Measurements from ENCODE around the gene WNK2.

WNK2 gene

DNA sequence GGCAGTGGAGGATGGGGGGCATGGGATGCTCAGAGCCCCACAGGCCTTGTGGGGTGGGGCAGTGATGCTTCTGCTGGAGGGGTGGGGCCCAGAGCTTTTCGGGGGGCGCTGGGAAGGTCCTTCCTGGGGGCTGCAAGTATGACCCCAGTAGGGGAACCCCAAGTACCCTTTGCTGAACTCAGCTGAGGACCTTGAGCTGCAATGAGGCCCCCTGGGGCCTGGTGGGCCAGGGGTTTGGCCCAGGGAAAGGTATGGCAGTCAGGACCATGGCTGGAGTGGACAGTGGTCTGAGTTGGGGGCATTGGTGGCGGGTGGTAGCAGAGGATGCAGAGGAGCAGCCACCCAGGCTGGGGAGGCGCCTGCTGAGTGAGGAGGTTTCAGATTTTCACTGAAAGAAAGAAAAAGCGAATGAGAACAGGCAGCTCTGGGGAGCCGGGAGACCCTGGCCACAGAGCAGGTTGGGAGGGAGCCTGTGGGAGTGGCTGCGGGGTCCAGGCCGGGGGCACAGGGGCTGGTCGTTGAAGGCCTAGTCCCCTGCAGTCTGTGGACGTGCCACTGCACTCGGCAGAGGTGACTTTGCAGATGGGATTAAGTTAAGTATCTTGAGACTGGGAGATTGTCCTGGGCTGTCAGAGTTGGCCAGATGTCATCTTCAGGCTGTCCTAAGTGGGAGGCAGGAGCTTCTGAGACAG lies 19.2 kb downstream of the WNK2 start:
- DNase-seq: no peak

DNA sequence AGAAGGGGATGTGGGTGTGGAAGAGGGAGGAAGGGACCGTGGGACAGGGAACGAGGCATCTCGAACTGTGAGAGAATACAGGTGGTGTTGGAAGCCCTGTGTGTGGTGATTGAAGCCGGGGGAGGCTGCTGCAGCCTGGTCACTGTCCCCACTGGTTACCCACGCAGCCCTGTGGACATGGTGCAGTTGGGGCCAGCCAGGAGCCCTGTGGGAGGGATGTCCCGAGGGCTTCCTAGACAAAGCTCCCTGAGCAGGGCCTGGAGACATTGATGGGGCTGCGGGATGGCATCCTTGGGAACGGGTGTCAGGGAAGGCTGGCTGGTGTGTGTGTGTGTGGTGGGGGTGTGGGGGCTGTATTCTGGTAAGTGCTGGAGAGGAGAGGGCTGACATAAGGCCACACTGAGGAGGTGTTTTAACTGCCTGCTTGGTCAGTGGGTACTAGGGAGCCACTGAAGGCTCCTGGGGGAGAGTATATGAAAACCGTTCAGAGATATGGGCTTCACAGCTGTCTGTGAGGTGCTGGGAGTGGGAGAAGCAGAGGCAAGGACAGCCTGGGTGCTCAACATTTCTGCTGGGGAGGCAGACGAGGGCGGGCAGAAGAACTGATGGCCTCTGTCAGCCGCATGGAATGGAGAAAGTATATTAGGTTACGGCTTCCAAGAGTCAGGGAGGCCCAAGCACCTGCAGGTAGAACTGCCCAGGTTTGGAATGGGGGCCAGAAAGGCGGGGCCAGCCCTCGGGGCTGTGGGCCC lies 20.0 kb downstream of the WNK2 start:
- no peak for DNase-seq

DNA sequence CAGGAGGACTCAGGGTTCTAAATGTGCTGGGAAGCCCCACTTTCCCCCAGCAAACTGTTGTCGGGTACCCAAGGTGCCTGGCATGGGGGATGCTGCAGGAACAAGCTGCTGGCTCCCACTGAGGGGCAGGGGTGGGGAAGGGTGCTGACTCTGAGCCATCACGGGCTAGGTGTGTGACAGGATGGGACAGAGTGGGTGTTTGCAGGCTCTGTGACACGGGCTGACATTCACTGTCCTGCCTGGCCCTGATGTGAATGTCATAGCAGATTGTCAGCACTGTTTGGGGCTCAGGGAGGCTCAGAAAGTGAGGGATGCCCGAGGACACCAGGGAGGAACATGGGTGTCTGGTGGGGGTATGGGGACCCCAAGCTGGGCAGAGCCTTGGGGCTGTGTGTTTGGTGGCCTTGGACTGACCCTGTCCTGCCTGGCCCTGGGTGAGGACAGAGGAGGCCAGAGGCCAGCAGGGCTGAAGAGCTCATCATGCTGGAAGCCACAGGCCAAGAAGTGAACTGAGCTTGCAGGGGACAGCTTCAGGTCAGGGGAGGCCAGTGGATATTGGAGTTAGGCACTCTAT lies 20.6 kb downstream of the WNK2 start:
- no peak for DNase-seq

DNA sequence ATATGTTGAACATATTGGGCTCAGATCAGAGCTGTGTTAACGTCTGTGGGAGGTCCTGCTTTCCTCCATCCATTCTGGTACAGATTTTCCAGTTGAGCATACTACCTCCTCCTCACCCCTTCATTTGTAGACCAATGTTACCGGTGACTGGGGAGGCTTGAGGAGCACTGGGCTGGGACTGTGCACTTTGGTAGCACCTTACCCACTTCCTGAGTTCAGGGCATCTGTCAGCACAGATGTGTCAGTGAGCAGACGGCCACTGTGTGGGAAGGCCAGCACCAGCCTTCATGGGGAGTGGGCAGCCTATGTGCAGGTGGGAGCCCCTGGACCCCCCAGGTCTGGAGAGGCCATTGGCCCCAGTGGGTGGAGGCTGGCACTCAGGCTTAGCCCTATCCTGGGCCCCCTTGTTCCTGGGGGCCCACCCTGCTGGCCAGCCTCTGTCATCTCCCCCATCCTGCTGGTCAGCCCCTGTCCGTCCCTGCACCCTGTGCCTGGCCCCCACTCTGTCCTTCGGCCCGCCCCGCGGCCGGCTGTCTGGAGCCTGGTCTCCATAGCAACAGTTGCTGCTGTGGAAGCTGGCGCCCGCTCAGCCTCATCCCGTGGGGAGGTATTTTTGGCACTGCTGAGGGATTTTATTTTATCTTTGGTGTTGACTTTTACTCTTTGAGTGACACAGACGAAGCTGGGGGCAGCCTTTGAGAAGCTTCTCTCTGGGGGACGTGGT lies 21.3 kb downstream of the WNK2 start:
- no peak for DNase-seq

DNA sequence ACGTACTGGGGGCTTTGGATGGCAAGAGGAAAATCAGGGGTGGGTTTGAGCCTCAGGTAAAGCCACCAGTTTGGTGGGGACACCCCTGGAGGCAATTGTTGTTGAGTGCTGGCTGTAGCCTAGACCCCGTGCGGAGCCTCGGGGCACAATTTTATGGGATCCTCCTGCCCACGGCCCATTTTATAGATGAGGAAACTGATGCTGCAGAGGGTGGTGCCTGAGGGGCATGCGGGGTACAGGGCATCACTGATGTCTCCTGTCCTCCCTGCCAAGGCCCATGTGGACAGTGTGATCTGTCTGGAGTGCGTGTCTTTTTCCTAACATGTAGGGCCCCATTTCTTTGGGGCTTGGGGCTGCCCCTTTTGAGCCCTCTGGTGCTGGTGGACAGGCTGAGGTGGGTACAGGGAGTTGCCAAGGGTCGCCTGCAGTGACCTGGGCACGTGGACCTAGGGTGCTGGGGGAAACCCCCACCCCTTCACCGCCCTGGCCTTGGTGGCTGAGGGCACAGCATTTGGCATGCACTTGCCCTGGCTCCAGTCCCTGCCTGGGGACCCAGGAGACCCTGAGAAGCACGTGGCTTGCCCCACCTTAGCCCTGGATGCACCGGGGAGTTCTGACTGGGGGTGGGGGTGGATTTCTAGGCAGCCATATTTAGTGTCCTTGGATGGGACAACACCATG lies 22.1 kb downstream of the WNK2 start:
- DNase-seq: no peak

DNA sequence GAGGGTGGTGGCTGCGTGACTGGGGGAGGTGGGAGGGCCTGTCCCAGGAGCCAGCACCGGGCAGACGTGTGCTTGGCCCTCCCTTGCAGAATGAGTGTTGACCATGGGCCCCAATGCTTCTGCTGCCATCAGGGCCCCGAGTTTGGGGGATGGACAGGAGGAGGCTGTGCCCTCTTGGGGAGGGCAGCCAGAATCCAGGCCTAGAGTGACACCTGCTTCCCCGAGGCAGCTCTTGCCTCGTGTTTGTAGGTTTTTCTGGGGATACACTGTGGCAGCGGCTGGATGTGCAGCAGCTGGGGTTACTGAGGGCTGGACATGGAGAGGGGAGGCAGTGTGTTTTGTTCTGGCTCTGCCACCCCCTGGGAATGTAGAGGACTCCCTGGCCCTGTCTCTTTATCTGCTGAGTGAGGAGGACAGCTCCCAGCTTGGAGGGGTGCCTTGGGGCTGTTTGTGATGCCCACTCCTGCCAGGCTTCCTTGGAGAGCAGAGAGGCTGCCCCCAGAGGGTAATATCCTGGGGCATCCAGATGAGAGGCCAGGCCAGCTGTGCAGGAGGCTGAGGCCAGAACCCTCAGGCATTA lies 22.7 kb downstream of the WNK2 start:
- DNase-seq: no peak

DNA sequence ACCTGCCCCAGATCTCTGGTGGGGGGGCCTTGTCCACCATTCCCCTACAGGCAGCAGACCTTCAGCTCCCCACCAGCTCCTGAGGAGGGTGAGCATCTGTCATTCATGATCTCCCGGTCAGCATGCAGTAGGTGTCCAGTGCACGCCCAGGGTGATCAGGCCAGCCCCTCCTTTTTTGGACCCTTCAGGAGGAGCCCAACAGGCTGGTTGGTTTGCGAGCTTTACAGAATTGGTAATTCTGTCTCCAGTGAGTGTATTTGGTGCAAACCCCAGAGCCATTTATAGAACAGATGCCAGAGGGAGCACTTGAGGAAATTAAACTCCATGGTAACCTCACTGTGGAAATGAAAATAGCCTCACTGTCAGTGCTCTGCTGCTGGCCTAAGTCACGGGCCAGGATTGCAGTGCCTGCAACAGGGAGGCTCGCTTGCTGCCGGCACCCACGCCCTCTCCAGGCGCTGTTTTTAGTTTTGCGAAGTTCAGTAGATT lies 23.4 kb downstream of the WNK2 start:
- no peak for DNase-seq

DNA sequence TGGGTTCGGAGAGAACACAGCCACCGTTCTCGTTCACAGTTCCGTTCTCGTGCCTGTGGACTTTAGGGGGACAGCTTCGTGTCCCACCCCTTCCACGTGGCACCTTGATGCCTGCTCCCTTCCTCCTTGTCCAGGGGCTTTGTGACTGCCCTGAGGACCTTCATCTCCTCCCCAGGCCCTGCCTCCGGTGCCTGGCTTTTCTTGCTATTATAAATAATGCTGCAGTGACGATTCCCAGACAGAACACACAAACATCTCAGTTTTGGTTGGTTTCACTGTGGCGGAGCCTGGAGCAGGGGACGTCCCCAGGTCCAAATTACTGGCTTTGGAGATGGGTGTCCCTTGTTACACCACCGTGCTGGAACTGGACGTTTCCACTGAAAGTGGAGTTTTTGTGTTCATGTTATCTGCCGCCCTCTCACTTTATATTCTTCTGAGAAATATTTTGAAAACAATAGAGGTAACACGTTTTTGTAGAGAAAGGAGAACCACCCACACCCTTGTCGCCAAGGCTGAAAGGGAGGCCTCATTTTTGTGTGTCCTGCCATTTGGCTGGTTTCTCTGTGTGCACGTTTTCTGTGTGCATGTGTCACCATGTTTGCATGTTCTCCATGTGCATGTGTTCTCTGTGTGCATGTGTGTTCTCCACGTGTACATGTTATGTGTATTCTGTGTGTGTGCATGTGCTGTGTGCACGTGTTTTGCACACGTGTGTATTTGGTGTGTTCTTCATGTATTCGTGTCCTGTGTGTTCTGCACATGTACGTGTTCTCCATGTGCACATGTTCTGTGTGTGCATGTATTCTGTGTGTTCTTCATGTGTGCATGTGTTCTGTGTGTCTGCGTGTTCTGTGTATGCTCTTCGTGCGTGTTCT lies 24.2 kb downstream of the WNK2 start:
- no peak for DNase-seq

DNA sequence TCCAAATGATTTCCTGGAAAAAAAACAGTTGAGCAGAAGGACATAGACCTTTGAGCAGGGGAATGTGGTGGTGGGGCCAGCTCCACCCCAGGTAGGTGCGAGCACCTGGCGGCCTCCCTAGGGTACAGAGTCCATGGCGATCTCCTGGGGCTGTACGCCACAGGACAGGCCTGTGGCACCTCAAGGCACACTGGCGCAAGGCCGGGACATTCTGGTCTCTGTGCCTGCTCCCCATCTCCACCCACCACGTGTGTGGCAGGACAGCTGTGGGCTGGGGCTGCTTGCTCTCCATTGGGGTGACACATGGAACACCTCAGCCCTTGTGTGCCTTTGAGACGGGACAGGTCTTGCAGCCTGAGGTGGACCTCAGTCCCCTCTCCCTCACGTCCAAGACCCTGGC lies 25.2 kb downstream of the WNK2 start:
- no peak for DNase-seq

DNA sequence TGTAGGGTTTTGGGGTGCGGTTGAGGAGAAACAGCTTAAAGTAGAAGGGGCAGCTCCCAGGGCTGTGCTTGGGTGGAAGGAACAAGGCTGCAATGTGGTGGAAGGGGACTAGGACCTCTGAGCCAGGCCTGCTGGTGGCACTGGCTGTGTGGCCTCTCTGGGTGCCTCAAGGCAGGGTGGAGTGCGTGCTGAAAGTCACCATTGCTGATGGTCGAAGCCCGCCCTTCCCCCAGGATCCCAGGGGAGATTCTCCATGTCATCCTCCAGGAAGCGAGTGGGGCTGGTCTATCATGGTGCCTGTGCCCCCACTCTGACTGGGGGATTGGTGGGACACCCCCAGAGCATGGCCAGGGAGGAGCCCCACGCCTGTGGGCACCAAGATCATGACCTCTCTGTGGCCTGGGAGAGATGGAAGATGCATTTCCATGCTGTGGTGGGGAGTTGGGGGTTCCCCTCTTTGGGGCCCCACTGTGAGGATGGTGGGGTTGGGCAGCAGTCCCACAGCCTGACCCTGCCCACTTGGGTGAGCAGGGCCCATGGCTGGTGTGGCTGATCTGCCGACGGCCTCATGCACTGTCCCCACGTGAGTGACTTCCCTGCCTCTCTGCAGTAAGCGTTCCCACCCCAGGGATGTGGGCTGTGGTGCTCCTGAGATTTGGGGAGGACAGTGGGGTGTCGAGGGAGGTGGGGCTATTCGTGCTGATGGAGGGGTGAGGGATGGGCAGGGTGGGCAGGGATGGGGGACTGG lies 25.8 kb downstream of the WNK2 start:
- DNase-seq: no peak

DNA sequence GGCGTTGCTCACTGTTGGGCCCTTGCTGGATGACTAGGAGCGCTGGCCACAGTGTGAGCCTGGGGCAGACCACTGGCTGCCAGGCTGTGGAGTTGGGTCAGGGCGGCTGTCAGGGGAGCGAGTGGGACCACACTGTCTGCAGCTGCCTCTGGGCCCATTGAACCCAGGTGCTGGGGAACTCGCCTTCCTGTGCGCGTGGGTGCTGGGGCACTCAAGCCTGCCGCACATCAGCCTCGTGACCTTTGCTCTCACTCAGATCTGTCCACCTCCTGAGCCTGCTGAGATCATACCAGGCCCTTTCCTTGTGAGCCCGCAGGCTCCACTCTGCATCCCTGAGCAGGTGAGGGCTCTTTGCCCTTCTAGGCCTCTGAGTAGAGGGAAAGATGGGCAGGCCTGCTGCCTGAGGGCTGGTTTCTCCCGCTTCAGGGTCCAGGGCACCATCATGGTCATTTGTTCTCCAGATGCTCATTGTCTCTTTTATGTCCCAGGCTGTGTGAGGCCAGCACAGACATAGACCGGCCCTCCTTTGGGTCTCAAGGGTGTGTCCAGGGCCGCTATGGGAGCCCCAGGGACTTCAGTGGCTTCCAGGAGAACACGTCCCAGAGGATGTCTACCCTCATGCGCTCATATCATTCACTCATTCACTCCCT lies 26.5 kb downstream of the WNK2 start:
- no peak for DNase-seq

DNA sequence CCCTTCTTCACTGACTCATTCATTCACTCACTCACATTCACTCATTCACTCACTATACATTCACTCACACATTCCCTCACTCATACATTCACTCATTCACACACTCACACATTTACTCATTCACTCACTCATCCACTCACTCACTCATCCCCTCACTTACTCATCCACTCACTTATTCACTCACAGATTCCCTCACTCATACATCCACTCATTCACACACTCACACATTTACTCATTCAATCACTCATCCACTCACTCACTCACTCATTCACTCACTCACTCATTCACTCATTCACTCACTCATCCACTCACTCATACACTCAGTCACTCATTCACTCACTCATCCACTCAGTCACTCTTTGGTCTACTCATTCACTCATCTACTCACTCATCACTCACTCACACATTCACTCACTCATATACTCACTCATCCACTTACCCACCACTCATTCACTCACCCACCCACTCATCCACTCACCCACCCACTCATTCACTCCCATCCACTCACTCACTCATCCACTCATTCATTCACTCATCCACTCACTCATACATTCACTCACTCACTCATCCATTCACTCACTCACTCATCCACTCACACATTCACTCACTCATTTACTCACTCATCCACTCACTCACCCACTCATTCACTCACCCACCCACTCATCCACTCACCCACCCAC lies 27.2 kb downstream of the WNK2 start:
- DNase-seq: no peak

DNA sequence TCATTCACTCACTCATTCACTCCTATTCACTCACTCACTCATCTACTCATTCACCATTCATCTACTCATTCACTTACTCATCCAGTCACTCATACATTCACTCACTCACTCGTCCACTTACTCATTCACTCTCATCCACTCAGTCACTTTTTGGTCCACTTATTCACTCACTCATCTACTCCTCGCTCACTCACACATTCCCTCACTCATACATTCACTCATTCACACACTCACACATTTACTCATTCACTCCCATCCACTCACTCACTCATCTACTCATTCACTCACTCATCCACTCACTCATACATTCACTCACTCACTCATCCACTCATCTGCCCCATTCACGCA lies 27.7 kb downstream of the WNK2 start:
- DNase-seq: no peak

DNA sequence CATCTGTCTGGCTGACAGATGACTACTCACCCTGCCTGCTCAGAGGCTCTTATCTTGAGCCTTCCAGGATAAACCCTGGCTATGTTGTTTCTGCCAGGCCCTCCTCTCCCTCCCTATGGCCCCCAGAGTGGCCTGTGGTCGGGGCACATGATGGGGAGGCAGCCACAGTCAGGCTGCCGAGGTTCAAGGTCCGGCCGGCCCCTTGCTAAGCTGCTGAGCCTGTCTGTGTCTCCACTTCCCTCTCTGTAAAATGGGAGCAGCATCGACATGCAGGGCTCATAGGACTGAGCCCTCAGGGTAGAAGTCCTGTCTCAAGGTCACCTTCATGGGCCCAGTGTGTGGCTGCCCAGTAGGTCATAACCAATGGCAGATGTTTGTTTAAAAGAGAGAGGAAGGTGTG lies 28.5 kb downstream of the WNK2 start:
- no peak for DNase-seq

DNA sequence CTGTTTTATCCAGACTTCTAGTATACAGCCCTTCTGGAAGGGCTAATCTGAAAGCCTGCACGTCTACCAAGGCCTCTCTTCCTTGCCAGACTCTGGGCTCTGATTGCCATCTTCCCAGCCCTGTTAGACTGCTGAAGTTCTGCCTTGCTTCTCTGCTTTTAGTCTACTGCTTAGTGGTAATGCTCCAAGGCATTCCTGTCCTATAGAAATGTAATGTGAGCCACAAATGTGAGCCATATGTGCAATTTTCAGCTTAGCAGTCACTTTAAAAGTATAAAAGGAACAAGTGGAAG lies 32.1 kb downstream of the WNK2 start:
- DNase-seq: no peak

DNA sequence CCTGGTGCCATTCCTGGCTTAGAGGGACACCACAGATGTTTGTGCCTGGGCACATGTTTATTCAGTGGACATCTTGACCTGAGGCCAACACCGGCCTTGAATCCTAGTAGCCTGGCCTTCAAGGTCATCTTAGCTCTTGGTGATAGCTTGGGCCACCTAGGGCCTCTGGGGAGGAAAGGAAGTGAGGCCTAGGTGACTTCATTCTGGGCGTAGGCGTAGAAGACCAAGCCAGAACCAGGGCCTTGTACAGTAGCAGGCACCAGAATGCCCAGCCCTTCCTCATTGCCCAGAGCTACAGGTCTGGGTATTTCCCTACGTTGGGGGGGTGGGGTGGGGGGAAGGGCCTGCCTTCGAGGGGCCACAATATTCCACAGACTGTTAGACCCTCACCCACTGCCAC lies 33.8 kb downstream of the WNK2 start:
- DNase-seq: no peak

DNA sequence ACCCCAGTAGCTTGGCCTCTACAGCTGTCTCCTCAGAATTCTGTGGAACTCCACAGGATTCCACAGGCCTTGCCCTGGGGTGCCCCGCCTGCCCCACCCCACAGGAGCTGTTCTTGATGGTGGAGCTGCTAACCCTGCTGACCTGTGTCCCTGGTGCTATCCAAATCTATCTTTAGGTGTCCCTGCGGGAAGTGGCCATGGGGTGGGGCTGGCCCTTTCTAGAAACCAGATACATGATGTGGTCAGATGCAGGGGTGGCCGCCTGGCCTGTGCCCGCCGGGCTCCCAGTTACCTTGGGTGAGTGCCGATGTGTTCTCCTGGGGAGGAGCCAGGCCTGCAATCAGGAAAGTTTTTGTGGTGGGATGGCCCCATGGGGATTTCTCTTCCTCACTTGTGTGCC lies 34.2 kb downstream of the WNK2 start:
- no peak for DNase-seq

DNA sequence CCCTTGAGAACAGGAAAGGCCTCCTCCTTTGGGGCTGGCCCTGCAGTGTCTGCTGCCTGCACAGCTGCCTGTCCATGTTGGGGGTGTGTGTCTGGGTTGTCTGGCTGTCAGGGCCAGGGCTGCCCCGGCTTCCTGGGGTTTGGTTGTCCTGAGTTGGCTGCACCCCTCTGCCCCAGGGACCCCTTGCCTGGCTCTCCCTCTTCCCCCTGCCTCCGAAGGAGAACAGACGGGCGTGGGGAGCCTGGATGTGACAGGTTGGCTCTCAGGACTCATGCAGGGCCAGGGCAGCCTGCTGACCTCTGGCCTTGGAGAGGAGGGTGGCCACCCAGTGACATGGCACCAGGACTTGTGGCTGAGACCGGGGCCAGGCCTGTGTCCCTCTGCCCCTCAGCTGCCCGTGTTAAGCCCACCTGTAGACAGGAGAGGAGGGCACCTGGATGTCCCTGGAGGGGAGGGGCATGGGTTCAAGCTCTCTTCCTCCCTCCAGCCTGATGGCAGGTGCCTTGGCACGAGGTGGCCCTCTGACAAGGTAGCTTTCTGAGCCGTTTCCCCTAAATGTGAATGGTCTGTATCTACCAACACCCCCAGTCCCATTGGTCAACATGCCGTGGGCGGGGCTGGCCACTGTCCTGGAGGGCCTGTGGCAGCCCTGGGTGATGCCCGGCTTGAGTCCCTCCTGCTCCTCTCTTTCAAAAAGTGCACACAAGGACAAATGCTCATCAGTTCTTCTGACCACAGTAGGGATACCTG lies 34.9 kb downstream of the WNK2 start:
- DNase-seq: no peak

DNA sequence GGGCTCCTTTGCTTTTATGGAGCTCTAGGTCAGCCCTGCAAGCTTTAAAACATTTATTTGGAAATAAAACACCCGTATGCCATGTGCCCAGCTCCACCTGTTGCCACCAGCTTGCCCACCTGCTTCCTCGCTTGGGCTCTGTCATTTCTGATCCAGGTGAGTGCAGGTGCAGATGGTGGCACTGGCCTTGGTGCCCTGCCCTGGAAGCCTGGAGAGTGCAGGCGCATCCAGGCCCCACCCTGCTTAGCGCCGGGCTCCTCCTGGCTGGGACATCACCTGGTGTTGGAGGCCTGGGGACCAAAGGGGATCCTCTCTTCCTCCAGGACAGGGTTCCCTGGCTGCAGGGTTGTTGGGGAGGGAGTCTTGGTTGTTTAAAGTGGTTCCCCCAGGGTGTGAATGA lies 35.8 kb downstream of the WNK2 start:
- no peak for DNase-seq

Data from stimulated activated CD4-positive, alpha-beta T cell treated with anti-CD3 and anti-CD28 coated beads, Interleukin-12 subunit alpha, Interleukin-12 subunit beta, amount 100 ng/mL, for 4 hours (primary cell).